AG04449 (cell line): Measurements from ENCODE around the gene BCL2L14.

ENCODE experiments used
- CTCF ChIA-PET: fragments of 350-600 bp; formaldehyde crosslinking; extraction: SDS; loops from one replicate; lab custom pipeline; 2021; ENCODE audit warnings: antibody characterized with exemption; lab: Yijun Ruan, JAX
- POLR2A ChIA-PET: fragments of 400-600, 350-600 bp; formaldehyde crosslinking; extraction: SDS; loops from one replicate; lab custom pipeline; 2020; ENCODE audit warnings: antibody characterized with exemption, inconsistent platforms; lab: Yijun Ruan, JAX
- DNase-seq: peaks from one replicate; pipeline ENCODE4 v3.0.0-alpha.2; 2010; ENCODE audit warnings: low read depth, low spot score
- H3K4me3 ChIP-seq: 2 replicates; pipeline ENCODE4 v1.5.1; 2011; ENCODE audit warnings: low read depth, mild to moderate bottlenecking, control low read depth, low read length
- TF ChIP-seq, protein P1 (sequence below): IDR thresholded peaks from one replicate; pipeline ENCODE4 v1.5.1; 2011; ENCODE audit warnings: mild to moderate bottlenecking, moderate library complexity, low read length, control low read depth, inconsistent platforms; ENCODE audit not compliant: insufficient read depth; ENCODE audit errors: missing control alignments

The BCL2L14 gene

DNA sequence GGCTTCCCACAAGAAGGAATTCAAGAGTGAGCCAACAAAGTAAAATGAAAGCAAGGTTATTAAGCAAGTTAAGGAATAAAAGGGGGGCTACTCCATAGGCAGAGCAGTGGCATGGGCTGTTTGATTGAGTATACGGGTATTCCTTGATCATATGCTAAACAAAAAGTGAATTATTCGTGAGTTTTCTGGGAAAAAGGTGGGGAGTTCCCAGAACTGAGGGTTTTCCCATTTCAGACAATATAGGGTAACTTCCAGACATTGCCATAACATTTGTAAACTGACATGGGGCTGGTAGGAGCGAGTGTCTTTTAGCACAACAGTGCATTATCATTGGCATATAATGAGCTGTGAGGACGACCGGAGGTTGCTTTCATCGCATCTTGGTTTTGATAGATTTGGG, 2.0 kb upstream of the BCL2L14 start:
- ChIA-PET CTCF (no interaction called here), POLR2A (no interaction called here)
- TF ChIP-seq, protein P1, sequence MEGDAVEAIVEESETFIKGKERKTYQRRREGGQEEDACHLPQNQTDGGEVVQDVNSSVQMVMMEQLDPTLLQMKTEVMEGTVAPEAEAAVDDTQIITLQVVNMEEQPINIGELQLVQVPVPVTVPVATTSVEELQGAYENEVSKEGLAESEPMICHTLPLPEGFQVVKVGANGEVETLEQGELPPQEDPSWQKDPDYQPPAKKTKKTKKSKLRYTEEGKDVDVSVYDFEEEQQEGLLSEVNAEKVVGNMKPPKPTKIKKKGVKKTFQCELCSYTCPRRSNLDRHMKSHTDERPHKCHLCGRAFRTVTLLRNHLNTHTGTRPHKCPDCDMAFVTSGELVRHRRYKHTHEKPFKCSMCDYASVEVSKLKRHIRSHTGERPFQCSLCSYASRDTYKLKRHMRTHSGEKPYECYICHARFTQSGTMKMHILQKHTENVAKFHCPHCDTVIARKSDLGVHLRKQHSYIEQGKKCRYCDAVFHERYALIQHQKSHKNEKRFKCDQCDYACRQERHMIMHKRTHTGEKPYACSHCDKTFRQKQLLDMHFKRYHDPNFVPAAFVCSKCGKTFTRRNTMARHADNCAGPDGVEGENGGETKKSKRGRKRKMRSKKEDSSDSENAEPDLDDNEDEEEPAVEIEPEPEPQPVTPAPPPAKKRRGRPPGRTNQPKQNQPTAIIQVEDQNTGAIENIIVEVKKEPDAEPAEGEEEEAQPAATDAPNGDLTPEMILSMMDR: no peak
- H3K4me3 ChIP-seq: no peak overlapping the region
- no peak for DNase-seq

DNA sequence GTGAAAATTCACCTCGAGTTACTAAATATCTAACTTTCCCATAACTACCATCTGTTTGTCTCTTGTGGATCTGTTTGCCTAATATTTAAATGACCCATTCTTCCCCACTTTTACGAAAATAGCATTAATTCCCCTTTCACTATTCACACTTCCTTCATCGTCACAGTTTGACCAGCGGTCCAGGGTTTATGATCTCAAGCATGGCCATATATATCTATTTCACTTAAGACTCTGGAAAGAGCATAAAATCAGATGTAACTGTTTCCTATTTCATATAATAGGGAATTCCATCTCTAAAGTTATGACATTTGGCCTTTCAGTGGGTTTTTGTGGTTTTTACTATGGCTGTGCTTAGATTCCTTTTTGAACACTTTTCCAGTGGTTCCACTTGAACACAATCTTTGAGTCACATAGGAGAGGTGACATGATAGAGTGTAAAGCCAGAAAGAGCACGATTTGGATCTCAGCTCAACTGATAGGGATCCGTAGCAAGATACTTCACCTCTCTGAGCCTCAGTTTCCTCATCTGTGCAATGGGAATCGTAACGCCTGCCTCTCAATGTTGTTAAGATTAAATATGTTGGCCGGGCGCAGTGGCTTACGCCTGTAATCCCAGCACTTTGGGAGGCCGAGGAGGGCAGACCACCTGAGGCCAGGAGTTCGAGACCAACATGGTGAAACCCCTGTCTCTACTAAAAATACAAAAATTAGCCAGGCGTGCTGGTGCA, 754 bp upstream of the BCL2L14 start:
- TF ChIP-seq, protein P1: no peak
- no peak overlapping the region for H3K4me3 ChIP-seq
- CTCF ChIA-PET: no interaction called here
- POLR2A ChIA-PET: no interaction called here
- no peak for DNase-seq

DNA sequence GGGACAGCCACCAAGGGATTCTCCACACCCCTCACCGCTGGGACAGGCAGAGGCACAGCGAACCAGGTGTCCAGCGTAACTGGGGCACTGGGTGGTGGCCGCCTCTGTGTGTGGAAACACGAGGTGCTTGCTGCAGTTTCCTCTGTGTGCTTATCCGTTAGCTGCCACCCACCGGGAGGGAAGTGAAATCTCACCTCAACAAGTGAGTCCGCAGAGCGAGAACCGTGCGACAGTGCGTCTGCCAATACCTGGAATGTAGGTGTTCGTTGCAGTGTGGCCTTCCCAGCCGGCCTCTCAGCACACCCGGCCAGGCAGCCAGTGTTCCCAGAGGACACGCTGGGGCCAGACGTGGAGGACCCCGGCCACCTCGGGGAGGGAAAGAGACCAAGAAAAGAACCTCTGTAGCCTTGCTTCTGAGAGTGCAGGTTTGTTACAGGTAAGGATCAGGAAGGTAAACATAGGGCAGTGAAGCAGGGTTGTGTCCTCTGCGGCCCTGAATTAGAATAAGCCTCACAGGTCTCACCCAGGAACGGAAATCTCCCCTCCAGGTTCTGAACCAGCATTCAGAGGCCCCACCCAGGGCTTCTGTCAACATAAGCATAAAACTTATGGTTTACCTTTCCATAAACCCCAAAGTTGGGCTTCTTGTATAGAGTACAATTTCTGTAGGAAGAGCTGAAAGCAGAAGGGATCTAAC, 1.5 kb downstream of the BCL2L14 start:
- DNase-seq: no peak
- no peak overlapping the region for H3K4me3 ChIP-seq
- CTCF ChIA-PET: interaction anchor here (0.8 to 1.8 kb wide), 4 partner anchors 9 to 256 kb away, joined by 4 to 6 read pairs (median 4); no protein-coding TSS in a partner anchor
- POLR2A ChIA-PET: no interaction called here
- TF ChIP-seq, protein P1: no peak

DNA sequence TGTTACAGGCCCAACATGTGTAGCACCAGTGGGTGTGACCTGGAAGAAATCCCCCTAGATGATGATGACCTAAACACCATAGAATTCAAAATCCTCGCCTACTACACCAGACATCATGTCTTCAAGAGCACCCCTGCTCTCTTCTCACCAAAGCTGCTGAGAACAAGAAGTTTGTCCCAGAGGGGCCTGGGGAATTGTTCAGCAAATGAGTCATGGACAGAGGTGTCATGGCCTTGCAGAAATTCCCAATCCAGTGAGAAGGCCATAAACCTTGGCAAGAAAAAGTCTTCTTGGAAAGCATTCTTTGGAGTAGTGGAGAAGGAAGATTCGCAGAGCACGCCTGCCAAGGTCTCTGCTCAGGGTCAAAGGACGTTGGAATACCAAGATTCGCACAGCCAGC, 8.6 kb downstream of the BCL2L14 start:
- DNase-seq: no peak
- POLR2A ChIA-PET: no interaction called here
- H3K4me3 ChIP-seq: no peak overlapping the region
- TF ChIP-seq, protein P1: no peak
- CTCF ChIA-PET: interaction anchor here (9.0 to 9.1 kb wide), 2 partner anchors 248 to 255 kb away, joined by 85 to 110 read pairs; no protein-coding TSS in a partner anchor

DNA sequence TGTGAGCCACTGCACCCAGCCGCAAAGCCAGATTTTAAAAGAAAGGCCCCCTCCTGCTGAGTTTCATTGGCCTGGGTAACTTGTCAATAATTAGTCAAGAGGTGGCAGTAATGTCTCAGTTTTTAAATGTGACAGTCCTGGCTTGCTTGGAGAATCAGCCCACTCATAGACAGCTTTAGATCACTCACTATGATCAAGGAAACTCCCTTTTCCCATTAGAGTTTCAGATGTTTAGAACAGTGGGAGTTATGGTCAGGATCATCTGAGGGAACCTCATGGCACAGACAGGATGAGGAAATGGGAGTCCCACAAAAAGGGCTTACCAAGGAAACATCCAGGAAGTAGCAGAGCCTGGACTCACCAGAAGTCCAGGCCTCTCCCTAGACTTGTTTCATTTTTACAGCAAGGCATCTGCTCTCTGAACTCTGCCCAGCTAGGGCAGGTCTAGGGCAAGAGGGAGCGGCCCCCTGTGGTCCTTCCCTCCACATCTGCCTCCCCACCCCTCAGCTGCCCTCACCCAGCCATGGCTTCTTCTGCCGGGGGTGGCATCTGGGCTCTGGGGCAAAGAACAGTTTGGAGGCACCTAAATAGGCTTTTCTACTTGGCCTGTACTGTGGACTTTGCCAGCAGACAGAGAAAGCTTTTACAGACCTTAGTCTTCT, 11.2 kb downstream of the BCL2L14 start:
- POLR2A ChIA-PET: no interaction called here
- no peak for DNase-seq
- TF ChIP-seq, protein P1: no peak
- CTCF ChIA-PET: interaction anchor here (0.7 to 9.1 kb wide), 13 partner anchors 9 to 622 kb away, joined by 3 to 110 read pairs (median 4); partner anchors contain the start of gene BCL2L14
- H3K4me3 ChIP-seq: no peak overlapping the region
